Measurements from ENCODE around the gene NOX3.

NOX3 gene

GRCh38 chr6:155404937-155405336 is 50.7 kb downstream of the NOX3 start:
- Histone ChIP-seq H3K79me2 (ENCODE audit: insufficient read depth, low read length) (no peaks in the 10 kb centered on the region), H3K27ac (ENCODE audit: low read length) (no peak overlapping the region), H3K9me3 (ENCODE audit: insufficient read depth, low read length, severe bottlenecking) (no peaks in the 10 kb centered on the region), H4K20me1 (ENCODE audit: insufficient read depth, low read length) (no peaks in the 10 kb centered on the region), H3K36me3 (ENCODE audit: insufficient read depth, low read length) (no peaks in the 10 kb centered on the region), H3K27me3 (ENCODE audit: insufficient read depth, low read length, poor library complexity) (no peaks in the 10 kb centered on the region), H3K4me2 (ENCODE audit: insufficient read depth, low read length) (no peak overlapping the region), H3K9ac (ENCODE audit: low read depth, low read length) (no peak overlapping the region), H2AFZ (ENCODE audit: low read depth, low read length) (no peak overlapping the region), H3K4me3 (ENCODE audit: low read depth in 1 of 2, low read length in 2 of 2) (no peak overlapping the region), H3K4me1 (ENCODE audit: insufficient read depth, low read length) (no peaks in the 10 kb centered on the region)
- ATAC-seq (ENCODE audit: insufficient read depth, low read depth) (no peak), DNase-seq (no peak)
- TF ChIP-seq EZH2 (IDR thresholded peaks at IDR 0.05; ENCODE audit: borderline replicate concordance, low read depth, low read length, severe bottlenecking): no peak
- no peak for TF ChIP-seq CTCF (IDR thresholded peaks at IDR 0.05; ENCODE audit: borderline replicate concordance, extremely low read depth, low read length, poor library complexity, severe bottlenecking)

- Histone ChIP-seq H3K9ac (ENCODE audit: low read depth, low read length) (no peak overlapping the region), H2AFZ (ENCODE audit: low read depth, low read length) (no peak overlapping the region)
- no peak for DNase-seq
Observed at GRCh38 chr6:155402656-155403304, 52.9 kb downstream of the NOX3 start.

GRCh38 chr6:155400654-155400965 is 55.0 kb downstream of the NOX3 start:
- H3K4me1 ChIP-seq (ENCODE audit: insufficient read depth, low read length): no peaks in the 10 kb centered on the region
- H3K36me3 ChIP-seq (ENCODE audit: insufficient read depth, low read length): no peaks in the 10 kb centered on the region
- H3K9me3 ChIP-seq (ENCODE audit: insufficient read depth, low read length, severe bottlenecking): no peaks in the 10 kb centered on the region
- H3K79me2 ChIP-seq (ENCODE audit: insufficient read depth, low read length): no peaks in the 10 kb centered on the region
- no peak overlapping the region for H3K4me3 ChIP-seq (ENCODE audit: low read depth in 1 of 2, low read length in 2 of 2)
- no peak overlapping the region for H3K4me2 ChIP-seq (ENCODE audit: insufficient read depth, low read length)
- ATAC-seq (ENCODE audit: insufficient read depth, low read depth) (no peak), DNase-seq (no peak)
- H3K27ac ChIP-seq (ENCODE audit: low read length): no peak overlapping the region
- no peak overlapping the region for H2AFZ ChIP-seq (ENCODE audit: low read depth, low read length)
- H3K9ac ChIP-seq (ENCODE audit: low read depth, low read length): no peak overlapping the region
- H4K20me1 ChIP-seq (ENCODE audit: insufficient read depth, low read length): no peaks in the 10 kb centered on the region
- no peaks in the 10 kb centered on the region for H3K27me3 ChIP-seq (ENCODE audit: insufficient read depth, low read length, poor library complexity)
- TF ChIP-seq EZH2 (IDR thresholded peaks at IDR 0.05; ENCODE audit: borderline replicate concordance, low read depth, low read length, severe bottlenecking): no peak
- TF ChIP-seq CTCF (IDR thresholded peaks at IDR 0.05; ENCODE audit: borderline replicate concordance, extremely low read depth, low read length, poor library complexity, severe bottlenecking): no peak

More at GRCh38 chr6:155402656-155403304, 52.9 kb downstream of the NOX3 start:
- no peak for ATAC-seq (ENCODE audit: insufficient read depth, low read depth)
- Histone ChIP-seq H3K36me3 (ENCODE audit: insufficient read depth, low read length) (no peaks in the 10 kb centered on the region), H3K9me3 (ENCODE audit: insufficient read depth, low read length, severe bottlenecking) (no peaks in the 10 kb centered on the region), H3K27ac (ENCODE audit: low read length) (no peak overlapping the region), H3K4me1 (ENCODE audit: insufficient read depth, low read length) (no peaks in the 10 kb centered on the region), H3K4me2 (ENCODE audit: insufficient read depth, low read length) (no peak overlapping the region), H4K20me1 (ENCODE audit: insufficient read depth, low read length) (no peaks in the 10 kb centered on the region), H3K4me3 (ENCODE audit: low read depth in 1 of 2, low read length in 2 of 2) (no peak overlapping the region), H3K79me2 (ENCODE audit: insufficient read depth, low read length) (no peaks in the 10 kb centered on the region), H3K27me3 (ENCODE audit: insufficient read depth, low read length, poor library complexity) (no peaks in the 10 kb centered on the region)
- no peak for TF ChIP-seq CTCF (IDR thresholded peaks at IDR 0.05; ENCODE audit: borderline replicate concordance, extremely low read depth, low read length, poor library complexity, severe bottlenecking)
- TF ChIP-seq EZH2 (IDR thresholded peaks at IDR 0.05; ENCODE audit: borderline replicate concordance, low read depth, low read length, severe bottlenecking): no peak

All from DND-41 (cell line).